Thyroid gland (tissue), 4 donors: Measurements from ENCODE around the gene SGIP1.

ENCODE experiments used
- POLR2A ChIP-seq, 2 donors: fragments of 450-650 bp; IDR thresholded peaks; one replicate each; pipeline ENCODE4 v1.6.1; 2017; ENCODE audit warnings: antibody characterized with exemption in 2 of 2, mild to moderate bottlenecking in 2 of 2, moderate library complexity in 1 of 2
- TF ChIP-seq, protein P1 (sequence below), 6 experiments: fragments of 200-600 bp in 3 of 6; fragments of 450-650 bp in 3 of 6; sonication (generic) in 3 of 6; IDR thresholded peaks; one replicate each; pipeline ENCODE4 v1.5.1; 2016 to 2019; ENCODE audit warnings: antibody characterized with exemption in 6 of 6, mild to moderate bottlenecking in 2 of 6, inconsistent platforms in 1 of 6, moderate library complexity in 1 of 6

DNA sequence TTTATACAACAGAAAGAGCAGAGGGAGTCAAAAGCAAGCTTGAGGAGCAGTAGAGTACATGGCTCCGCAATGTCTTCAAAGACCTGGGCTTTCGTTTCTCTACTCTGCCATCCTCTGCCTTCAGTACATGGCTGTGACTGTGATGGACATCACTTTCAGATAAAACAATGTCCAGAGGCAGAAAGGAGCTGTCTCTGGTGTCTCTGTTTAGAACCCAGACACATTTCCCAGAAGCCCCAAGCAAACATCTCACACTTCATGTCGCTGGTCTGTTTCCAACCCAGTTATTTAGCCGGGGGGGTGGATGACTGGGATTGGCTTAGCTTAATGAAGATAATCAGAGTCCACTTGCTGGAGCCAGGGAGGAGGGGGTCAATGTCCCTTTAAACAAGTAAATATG is 25.6 kb downstream of the SGIP1 start:
- TF ChIP-seq, protein P1, sequence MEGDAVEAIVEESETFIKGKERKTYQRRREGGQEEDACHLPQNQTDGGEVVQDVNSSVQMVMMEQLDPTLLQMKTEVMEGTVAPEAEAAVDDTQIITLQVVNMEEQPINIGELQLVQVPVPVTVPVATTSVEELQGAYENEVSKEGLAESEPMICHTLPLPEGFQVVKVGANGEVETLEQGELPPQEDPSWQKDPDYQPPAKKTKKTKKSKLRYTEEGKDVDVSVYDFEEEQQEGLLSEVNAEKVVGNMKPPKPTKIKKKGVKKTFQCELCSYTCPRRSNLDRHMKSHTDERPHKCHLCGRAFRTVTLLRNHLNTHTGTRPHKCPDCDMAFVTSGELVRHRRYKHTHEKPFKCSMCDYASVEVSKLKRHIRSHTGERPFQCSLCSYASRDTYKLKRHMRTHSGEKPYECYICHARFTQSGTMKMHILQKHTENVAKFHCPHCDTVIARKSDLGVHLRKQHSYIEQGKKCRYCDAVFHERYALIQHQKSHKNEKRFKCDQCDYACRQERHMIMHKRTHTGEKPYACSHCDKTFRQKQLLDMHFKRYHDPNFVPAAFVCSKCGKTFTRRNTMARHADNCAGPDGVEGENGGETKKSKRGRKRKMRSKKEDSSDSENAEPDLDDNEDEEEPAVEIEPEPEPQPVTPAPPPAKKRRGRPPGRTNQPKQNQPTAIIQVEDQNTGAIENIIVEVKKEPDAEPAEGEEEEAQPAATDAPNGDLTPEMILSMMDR (IDR thresholded peaks at IDR 0.05) = no peak
- TF ChIP-seq POLR2A (IDR thresholded peaks at IDR 0.05) = no peak
